Measurements from ENCODE around the gene GPRIN3.

Gene GPRIN3

DNA sequence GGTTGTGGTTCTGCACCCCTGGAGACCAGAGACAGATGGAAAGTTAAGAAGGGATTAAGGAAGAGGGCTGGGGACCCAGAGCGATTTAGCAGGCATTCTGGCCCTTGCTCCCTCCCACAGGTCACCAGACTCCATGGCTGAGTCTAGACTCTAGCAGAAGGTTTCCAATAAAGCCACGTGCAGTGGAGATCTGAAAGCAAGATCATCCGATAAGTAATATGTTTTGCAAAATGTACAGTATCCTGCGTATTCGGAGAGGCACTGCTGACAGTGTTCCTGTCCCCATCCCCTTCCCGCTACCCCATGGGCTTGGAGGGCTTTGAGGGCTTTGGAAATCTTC lies 531 bp upstream of the GPRIN3 start:
- FAIRE-seq (no peak), DNase-seq (ENCODE audit: insufficient read length) (no peak)
- no peak for TF ChIP-seq POLR2A (IDR thresholded peaks at IDR 0.05; ENCODE audit: low read depth, low read length)
- TF ChIP-seq TAF1 (IDR thresholded peaks at IDR 0.05; ENCODE audit: borderline replicate concordance, low read depth, low read length): no peak
- TF ChIP-seq POLR2AphosphoS5 (IDR thresholded peaks at IDR 0.05; ENCODE audit: low read depth, low read length): no peak

DNA sequence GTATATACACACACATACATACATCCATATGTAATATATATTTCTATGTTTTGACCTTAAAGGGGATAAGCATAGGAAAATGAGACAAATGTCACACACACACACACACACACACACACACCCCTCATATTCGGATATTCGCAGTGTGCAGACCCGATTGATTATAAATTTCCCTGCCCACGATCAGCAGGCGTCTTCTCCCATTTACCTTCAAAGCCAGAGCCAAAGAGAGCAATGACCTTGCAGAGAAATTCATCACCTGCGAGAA lies 488 bp downstream of the GPRIN3 start:
- no peak for DNase-seq (ENCODE audit: insufficient read length)
- no peak for TF ChIP-seq POLR2AphosphoS5 (IDR thresholded peaks at IDR 0.05; ENCODE audit: low read depth, low read length)
- TF ChIP-seq TAF1 (IDR thresholded peaks at IDR 0.05; ENCODE audit: borderline replicate concordance, low read depth, low read length): no peak
- TF ChIP-seq POLR2A (IDR thresholded peaks at IDR 0.05; ENCODE audit: low read depth, low read length): no peak
- FAIRE-seq: no peak

GRCh38 chr4:89306486-89307177 lies 968 bp downstream of the GPRIN3 start:
- no peak for TF ChIP-seq POLR2AphosphoS5 (IDR thresholded peaks at IDR 0.05; ENCODE audit: low read depth, low read length)
- no peak for TF ChIP-seq TAF1 (IDR thresholded peaks at IDR 0.05; ENCODE audit: borderline replicate concordance, low read depth, low read length)
- TF ChIP-seq POLR2A (IDR thresholded peaks at IDR 0.05; ENCODE audit: low read depth, low read length): no peak
- FAIRE-seq (no peak), DNase-seq (ENCODE audit: insufficient read length) (no peak)

GRCh38 chr4:89305712-89306437 lies 1.7 kb downstream of the GPRIN3 start:
- no peak for DNase-seq (ENCODE audit: insufficient read length)
- FAIRE-seq: no peak
- TF ChIP-seq TAF1 (IDR thresholded peaks at IDR 0.05; ENCODE audit: borderline replicate concordance, low read depth, low read length): no peak
- no peak for TF ChIP-seq POLR2A (IDR thresholded peaks at IDR 0.05; ENCODE audit: low read depth, low read length)
- TF ChIP-seq POLR2AphosphoS5 (IDR thresholded peaks at IDR 0.05; ENCODE audit: low read depth, low read length): no peak

DNA sequence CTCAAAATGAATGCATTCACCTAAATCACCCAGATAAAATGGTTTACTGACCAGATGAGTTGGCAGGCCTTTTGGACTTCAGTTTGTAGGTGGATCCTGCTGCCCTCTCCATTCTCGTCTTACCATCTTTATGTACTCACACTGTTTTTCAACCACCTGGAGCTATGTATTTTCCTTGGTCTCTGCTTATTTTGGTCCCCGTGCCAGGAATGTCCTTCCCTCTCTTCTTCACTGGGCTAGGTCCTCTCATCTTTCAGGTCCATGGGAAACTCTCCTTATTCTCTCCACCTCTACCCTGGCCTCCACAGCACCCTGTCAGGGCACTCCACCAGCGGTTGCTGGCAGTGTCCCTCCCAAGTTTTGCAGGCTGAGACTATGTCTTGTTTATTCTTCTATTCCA lies 2.6 kb downstream of the GPRIN3 start:
- FAIRE-seq (no peak), DNase-seq (ENCODE audit: insufficient read length) (no peak)
- no peak for TF ChIP-seq TAF1 (IDR thresholded peaks at IDR 0.05; ENCODE audit: borderline replicate concordance, low read depth, low read length)
- no peak for TF ChIP-seq POLR2AphosphoS5 (IDR thresholded peaks at IDR 0.05; ENCODE audit: low read depth, low read length)
- no peak for TF ChIP-seq POLR2A (IDR thresholded peaks at IDR 0.05; ENCODE audit: low read depth, low read length)

- DNase-seq (ENCODE audit: insufficient read length) (no peak), FAIRE-seq (no peak)
- TF ChIP-seq POLR2A (IDR thresholded peaks at IDR 0.05; ENCODE audit: low read depth, low read length): no peak
Observed at GRCh38 chr4:89303814-89304388, 3.7 kb downstream of the GPRIN3 start.

DNA sequence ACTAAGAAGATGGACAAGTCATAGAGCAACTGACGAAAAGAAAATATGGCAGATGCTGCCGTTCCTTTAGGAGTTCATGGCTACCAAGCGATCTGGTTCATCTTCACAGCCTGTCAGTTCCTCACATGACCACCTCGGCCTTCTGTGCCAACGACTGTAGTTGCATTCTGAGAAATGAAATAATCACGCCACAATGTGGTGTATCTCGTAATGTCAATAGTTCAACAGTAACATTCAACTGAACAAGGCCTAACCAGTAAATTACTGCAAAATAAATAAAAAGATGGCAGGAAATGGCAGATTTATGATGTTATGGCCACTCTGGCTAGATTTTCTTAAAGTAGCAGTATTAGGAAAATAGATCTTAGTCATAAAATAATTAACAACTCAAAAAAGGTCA lies 4.4 kb downstream of the GPRIN3 start:
- no peak for FAIRE-seq
- TF ChIP-seq POLR2A (IDR thresholded peaks at IDR 0.05; ENCODE audit: low read depth, low read length) (no peak), TAF1 (IDR thresholded peaks at IDR 0.05; ENCODE audit: borderline replicate concordance, low read depth, low read length) (no peak)

DNA sequence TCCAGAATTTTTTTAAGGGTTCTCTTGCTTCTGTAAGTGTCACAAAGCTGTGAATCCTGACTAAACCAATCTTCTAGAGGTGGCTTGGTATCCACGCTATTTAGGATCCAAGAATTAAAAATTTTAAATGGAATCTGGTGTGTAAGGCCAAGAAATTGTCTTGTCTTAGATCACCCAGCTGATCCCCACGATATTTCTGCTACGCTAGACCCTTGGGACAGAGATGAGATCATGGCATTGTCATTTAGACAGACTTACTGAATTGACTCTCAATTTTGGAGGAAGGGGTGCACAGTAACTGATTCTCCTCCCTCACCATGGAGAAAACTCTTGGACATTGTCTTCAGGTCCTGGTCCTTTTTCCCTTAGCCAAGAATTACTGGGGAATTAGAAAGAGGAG lies 5.7 kb downstream of the GPRIN3 start:
- FAIRE-seq (no peak), DNase-seq (ENCODE audit: insufficient read length) (no peak)
- no peak for TF ChIP-seq POLR2AphosphoS5 (IDR thresholded peaks at IDR 0.05; ENCODE audit: low read depth, low read length)

More for the DNA sequence above, 4.4 kb downstream of the GPRIN3 start:
- no peak for DNase-seq (ENCODE audit: insufficient read length)

DNA sequence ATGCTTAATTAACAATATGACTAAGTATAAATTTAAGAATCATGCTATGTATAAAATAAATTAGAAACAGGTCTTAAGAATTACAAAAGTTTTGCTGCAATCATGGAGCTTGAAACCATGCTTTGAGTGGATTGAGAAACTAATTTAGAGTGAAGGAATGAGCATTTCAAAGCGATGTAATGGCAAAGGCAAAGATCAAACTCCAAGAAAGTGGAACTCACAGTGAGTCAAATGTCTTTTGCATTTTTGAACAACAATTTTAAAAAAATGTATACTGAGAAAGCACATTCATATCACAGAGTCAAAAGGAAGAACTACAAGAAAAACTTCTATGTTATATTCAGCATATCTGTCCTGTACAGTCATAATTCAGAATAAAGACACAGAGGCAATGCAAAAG lies 6.6 kb downstream of the GPRIN3 start:
- FAIRE-seq (no peak), DNase-seq (ENCODE audit: insufficient read length) (no peak)
- TF ChIP-seq TAF1 (IDR thresholded peaks at IDR 0.05; ENCODE audit: borderline replicate concordance, low read depth, low read length): no peak
- TF ChIP-seq POLR2A (IDR thresholded peaks at IDR 0.05; ENCODE audit: low read depth, low read length): no peak
- no peak for TF ChIP-seq POLR2AphosphoS5 (IDR thresholded peaks at IDR 0.05; ENCODE audit: low read depth, low read length)

DNA sequence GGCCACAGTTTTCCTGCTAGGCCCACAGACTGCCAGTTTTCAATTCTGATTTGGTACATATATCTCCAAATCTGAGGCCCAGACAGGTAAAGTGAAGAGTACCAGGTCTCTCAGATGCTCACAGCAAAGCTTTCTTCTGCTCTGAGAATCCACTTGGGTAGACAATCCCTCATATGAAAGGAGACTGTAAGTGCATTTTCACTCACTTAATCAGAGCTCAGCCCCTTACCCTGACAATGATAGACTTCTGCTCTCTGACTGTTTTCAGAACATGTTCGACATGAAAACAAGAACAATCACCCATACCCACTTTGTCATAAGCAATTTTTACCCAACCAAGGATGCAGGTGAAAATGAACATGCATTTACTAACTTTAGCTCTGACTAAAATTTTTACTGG lies 7.1 kb downstream of the GPRIN3 start:
- no peak for TF ChIP-seq POLR2A (IDR thresholded peaks at IDR 0.05; ENCODE audit: low read depth, low read length)
- no peak for TF ChIP-seq TAF1 (IDR thresholded peaks at IDR 0.05; ENCODE audit: borderline replicate concordance, low read depth, low read length)
- no peak for TF ChIP-seq POLR2AphosphoS5 (IDR thresholded peaks at IDR 0.05; ENCODE audit: low read depth, low read length)
- no peak for FAIRE-seq
- no peak for DNase-seq (ENCODE audit: insufficient read length)

DNA sequence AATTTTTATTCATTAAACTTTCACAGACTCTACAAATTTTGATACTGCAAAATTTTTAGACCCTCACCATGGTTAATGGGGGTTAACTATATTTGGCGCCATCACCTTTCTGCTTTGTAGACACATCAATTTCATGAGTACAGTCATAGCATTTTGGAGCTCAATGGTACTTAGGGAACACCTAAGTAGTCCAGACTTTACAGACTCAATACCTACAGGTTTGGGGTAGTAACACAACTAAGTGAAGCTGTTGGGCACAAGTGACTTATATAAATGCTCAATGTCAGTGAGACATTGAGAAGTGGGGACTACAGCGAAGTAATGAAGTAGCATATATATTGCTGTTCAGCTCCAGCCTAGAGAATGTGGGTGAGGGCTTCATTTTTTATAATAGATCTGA lies 7.5 kb downstream of the GPRIN3 start:
- FAIRE-seq (no peak), DNase-seq (ENCODE audit: insufficient read length) (no peak)
- TF ChIP-seq POLR2A (IDR thresholded peaks at IDR 0.05; ENCODE audit: low read depth, low read length) (no peak), POLR2AphosphoS5 (IDR thresholded peaks at IDR 0.05; ENCODE audit: low read depth, low read length) (no peak), TAF1 (IDR thresholded peaks at IDR 0.05; ENCODE audit: borderline replicate concordance, low read depth, low read length) (no peak)

GRCh38 chr4:89299153-89299791 lies 8.3 kb downstream of the GPRIN3 start:
- no peak for TF ChIP-seq TAF1 (IDR thresholded peaks at IDR 0.05; ENCODE audit: borderline replicate concordance, low read depth, low read length)
- no peak for TF ChIP-seq POLR2AphosphoS5 (IDR thresholded peaks at IDR 0.05; ENCODE audit: low read depth, low read length)
- TF ChIP-seq POLR2A (IDR thresholded peaks at IDR 0.05; ENCODE audit: low read depth, low read length): no peak
- FAIRE-seq (no peak), DNase-seq (ENCODE audit: insufficient read length) (no peak)
